ENCODE measurements around the gene PACSIN1. TPM values are rescaled to one million over a fixed set of nuclear protein-coding genes. Genes with fewer than 3 reads are reported as not detected.

Gene PACSIN1
- total RNA-seq, 4 donors from 2014 or later: not detected

DNA sequence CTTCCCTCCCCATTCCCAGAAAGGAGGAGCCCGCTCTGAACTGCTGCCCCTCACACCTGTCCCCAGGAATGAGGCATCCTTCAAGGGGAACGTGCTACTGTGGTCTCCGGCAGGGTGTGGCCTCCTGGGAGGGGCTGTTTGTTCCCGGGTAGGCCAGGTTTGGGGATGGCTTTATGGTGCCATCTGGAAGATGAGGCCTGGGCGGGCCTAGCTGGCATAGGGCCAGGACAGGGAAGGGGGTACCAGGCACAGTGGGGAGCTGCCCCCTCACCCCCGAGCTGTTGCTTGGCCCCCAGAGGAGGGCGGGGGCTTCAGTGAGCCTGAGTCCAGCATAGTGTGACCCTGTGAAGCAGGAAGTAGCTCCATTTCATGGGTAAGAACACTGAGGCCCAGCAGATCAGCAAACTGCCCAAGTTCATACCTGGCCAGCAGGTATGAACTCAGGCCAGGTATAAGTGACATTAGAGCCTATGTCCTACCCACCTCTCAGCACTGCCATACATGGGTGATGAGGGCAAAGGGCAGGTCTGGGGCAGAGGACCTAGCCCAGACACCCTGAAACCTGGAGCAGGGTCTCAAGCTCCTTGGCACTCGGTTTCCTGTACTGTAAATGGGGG lies 107.8 kb downstream of the PACSIN1 start:
- WGBS, 2 donors: 56 to 66% methylated on average over 3 to 5 of the region's 8 CpGs
- no peak for DNase-seq
- Histone ChIP-seq H3K9me3 (no peaks in the 10 kb centered on the region), H3K4me3 (no peak overlapping the region), H3K27me3 (peaks cover 0 to 30% (median 0%) of the 10 kb centered on the region in 4 donors), H3K36me3 (no peaks in the 10 kb centered on the region), H3K27ac (no peak overlapping the region), H3K4me1 (no peaks in the 10 kb centered on the region)
- TF ChIP-seq, protein P1, sequence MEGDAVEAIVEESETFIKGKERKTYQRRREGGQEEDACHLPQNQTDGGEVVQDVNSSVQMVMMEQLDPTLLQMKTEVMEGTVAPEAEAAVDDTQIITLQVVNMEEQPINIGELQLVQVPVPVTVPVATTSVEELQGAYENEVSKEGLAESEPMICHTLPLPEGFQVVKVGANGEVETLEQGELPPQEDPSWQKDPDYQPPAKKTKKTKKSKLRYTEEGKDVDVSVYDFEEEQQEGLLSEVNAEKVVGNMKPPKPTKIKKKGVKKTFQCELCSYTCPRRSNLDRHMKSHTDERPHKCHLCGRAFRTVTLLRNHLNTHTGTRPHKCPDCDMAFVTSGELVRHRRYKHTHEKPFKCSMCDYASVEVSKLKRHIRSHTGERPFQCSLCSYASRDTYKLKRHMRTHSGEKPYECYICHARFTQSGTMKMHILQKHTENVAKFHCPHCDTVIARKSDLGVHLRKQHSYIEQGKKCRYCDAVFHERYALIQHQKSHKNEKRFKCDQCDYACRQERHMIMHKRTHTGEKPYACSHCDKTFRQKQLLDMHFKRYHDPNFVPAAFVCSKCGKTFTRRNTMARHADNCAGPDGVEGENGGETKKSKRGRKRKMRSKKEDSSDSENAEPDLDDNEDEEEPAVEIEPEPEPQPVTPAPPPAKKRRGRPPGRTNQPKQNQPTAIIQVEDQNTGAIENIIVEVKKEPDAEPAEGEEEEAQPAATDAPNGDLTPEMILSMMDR (IDR thresholded peaks at IDR 0.05): no peak
- no peak for TF ChIP-seq POLR2A (IDR thresholded peaks at IDR 0.05)
- intact Hi-C loops (cut with DNase I): no loop called here

DNA sequence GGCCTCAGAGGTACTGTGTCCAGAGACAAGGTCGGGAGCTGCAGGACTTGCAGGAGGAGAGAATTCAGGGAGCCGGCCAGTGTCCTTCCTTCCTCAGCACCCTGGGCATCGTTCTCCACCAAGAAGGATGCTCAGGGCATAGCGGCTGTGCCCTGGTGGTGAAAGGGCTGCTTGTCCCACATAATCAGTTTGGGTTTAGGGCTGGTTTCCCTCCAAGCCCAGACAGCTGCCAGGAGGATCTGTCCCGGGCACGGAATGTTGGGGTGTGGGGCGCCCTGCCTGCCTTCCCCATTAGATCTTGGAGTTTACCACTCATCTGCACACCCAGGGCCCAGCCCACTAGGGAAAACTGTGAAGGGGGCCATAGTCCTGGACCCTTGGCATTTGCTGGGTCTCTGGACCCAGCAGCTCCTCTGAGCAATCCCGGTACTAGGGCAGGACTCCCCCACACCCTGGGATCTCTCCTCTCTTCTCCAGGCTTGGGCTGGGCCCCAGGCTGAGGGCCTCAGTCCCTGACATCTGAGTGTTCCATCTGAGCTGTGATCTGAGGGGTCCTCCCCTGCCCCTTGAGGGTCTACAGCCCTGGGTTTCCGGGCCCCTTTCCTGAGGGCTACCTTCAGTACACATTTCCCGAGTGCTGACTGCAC lies 108.9 kb downstream of the PACSIN1 start:
- no peak for DNase-seq
- H3K27me3 ChIP-seq: peaks cover 0 to 20% (median 0%) of the 10 kb centered on the region in 4 donors
- no peak overlapping the region for H3K27ac ChIP-seq
- no peaks in the 10 kb centered on the region for H3K36me3 ChIP-seq
- H3K4me3 ChIP-seq: no peak overlapping the region
- intact Hi-C loops (cut with DNase I): no loop called here
- WGBS, 2 donors: 63 to 75% methylated on average over 3 to 7 of the region's 10 CpGs
- no peaks in the 10 kb centered on the region for H3K9me3 ChIP-seq
- H3K4me1 ChIP-seq: no peaks in the 10 kb centered on the region
- TF ChIP-seq POLR2A (IDR thresholded peaks at IDR 0.05): no peak
- TF ChIP-seq, protein P1 (IDR thresholded peaks at IDR 0.05): no peak

DNA sequence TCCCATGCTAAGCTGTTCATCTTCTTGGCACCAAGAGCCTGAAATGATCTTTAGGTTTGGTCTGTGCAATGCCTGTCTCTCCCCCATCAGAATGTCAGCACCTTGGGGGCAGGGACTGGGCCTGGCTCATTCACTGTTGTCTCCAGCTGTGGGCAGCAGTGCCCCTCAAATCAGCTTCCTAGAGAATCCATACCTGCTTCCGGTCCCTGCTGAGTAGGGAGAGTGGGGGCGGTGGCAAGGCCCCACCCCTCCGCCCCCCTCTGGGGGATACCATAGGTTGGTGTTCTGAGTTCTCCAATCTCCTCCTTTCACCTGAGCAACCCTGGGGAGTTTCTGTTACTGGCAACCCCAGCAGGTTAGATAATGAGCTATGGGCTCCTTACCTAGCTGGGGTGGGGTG lies 109.5 kb downstream of the PACSIN1 start:
- TF ChIP-seq, protein P1 (IDR thresholded peaks at IDR 0.05): no peak
- TF ChIP-seq POLR2A (IDR thresholded peaks at IDR 0.05): no peak
- H3K4me1 ChIP-seq: no peaks in the 10 kb centered on the region
- no CpG with 5 or more reads among the region's 3 CpGs for WGBS, 2 donors
- H3K27ac ChIP-seq: no peak overlapping the region
- H3K36me3 ChIP-seq: no peaks in the 10 kb centered on the region
- no peak for DNase-seq
- peaks cover 0 to 14% (median 0%) of the 10 kb centered on the region in 4 donors for H3K27me3 ChIP-seq
- intact Hi-C loops (cut with DNase I): no loop called here
- H3K4me3 ChIP-seq: no peak overlapping the region
- no peaks in the 10 kb centered on the region for H3K9me3 ChIP-seq

DNA sequence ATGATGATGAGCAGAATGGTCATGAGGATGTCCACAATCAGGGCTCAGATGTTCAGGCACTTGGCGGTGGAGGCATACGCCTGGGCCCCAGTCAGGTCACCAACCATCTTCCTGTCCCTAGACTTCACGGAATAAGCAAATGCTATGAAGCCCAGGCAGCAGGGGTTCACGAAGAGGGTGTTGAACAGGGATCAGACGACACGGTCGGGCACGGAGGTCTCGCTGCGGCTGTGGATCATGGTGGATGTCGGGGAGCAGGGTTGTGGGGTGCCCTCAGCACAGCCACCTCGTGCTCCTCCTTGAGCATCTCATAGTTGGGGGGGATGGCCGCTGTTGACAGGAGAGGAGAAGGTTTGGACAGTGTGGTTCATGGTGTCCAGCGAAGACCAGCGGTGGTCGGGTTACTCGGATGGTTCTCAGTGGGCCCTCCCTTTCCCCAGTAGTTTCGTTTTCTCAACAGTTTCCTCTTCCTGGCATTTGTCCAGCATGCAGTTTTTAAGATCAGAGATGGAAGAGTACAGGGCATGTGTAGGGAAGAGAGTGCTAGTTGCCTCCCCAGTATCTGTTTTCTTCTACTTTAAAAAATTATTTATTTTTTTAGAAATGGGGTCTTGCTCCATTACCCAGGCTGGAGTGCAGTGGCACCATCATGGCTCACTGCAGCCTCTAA lies 110.5 kb downstream of the PACSIN1 start:
- no peaks in the 10 kb centered on the region for H3K4me1 ChIP-seq
- H3K27me3 ChIP-seq: peaks cover 0 to 8% (median 0%) of the 10 kb centered on the region in 4 donors
- no peak overlapping the region for H3K4me3 ChIP-seq
- intact Hi-C loops (cut with DNase I): no loop called here
- DNase-seq: no peak
- H3K36me3 ChIP-seq: no peaks in the 10 kb centered on the region
- 77 to 83% methylated on average over 9 to 18 of the region's 18 CpGs for WGBS, 2 donors
- no peak overlapping the region for H3K27ac ChIP-seq
- no peaks in the 10 kb centered on the region for H3K9me3 ChIP-seq
- TF ChIP-seq, protein P1 (IDR thresholded peaks at IDR 0.05): no peak
- no peak for TF ChIP-seq POLR2A (IDR thresholded peaks at IDR 0.05)
